HEK293 (cell line): Measurements from ENCODE around the gene FKBP5.

ENCODE experiments used
- CTCF ChIA-PET: fragments of 350-600 bp; formaldehyde crosslinking; extraction: SDS; loops from one replicate; lab custom pipeline; 2021; ENCODE audit warnings: antibody characterized with exemption; lab: Yijun Ruan, JAX
- POLR2A ChIA-PET: fragments of 300-600 bp; formaldehyde crosslinking; extraction: SDS; loops from one replicate; lab custom pipeline; 2020; ENCODE audit warnings: antibody characterized with exemption, inconsistent platforms; lab: Yijun Ruan, JAX
- H3K27ac ChIP-seq: fragments of 200-500 bp; sonication (Bioruptor generic); 2 replicates; pipeline ENCODE4 v1.5.1; 2014; ENCODE audit warnings: low read depth, low read length, control low read depth, inconsistent platforms; ENCODE audit errors: extremely low read depth
- H3K36me3 ChIP-seq, 2 experiments: fragments of 200-500 bp in 1 of 2; sonication (Bioruptor generic) in 1 of 2; 1 replicate in 1 of 2; 2 replicates in 1 of 2; pipeline ENCODE4 v1.5.1; 2014 to 2017; ENCODE audit warnings: inconsistent platforms in 2 of 2, low read length in 2 of 2; ENCODE audit not compliant: control insufficient read depth in 2 of 2, insufficient read depth in 1 of 2
- H3K4me1 ChIP-seq: fragments of 200-500 bp; sonication (Bioruptor generic); 2 replicates; pipeline ENCODE4 v1.5.1; 2014; ENCODE audit warnings: mild to moderate bottlenecking, low read length, inconsistent platforms; ENCODE audit not compliant: control insufficient read depth, insufficient read depth
- H3K4me3 ChIP-seq: 2 replicates; pipeline ENCODE4 v1.5.1; 2011; ENCODE audit warnings: low read depth, mild to moderate bottlenecking, control low read depth, low read length, moderate library complexity
- H3K9me3 ChIP-seq: fragments of 200-500 bp; sonication (Bioruptor generic); 2 replicates; pipeline ENCODE4 v1.5.1; 2014; ENCODE audit warnings: low read depth, low read length, inconsistent platforms; ENCODE audit not compliant: control insufficient read depth, insufficient read depth
- GFI1B ChIP-seq: fragments of 450-650 bp; formaldehyde crosslinking; IDR thresholded peaks from 2 replicates; pipeline ENCODE4 v1.5.1; 2016; ENCODE audit warnings: missing biosample characterization, missing genetic modification characterization
- GLI2 ChIP-seq: fragments of 450-650 bp; formaldehyde crosslinking; IDR thresholded peaks from 2 replicates; pipeline ENCODE4; 2017; ENCODE audit warnings: missing biosample characterization, missing genetic modification characterization, low read depth, borderline replicate concordance
- KLF8 ChIP-seq: fragments of 450-650 bp; formaldehyde crosslinking; IDR thresholded peaks from 2 replicates; pipeline ENCODE4 v1.5.1; 2016; ENCODE audit warnings: missing biosample characterization, missing genetic modification characterization
- PRDM4 ChIP-seq: fragments of 450-650 bp; formaldehyde crosslinking; IDR thresholded peaks from 2 replicates; pipeline ENCODE4 v1.5.1; 2017; ENCODE audit warnings: missing biosample characterization, missing genetic modification characterization
- ZBTB10 ChIP-seq: fragments of 450-650 bp; formaldehyde crosslinking; IDR thresholded peaks from 2 replicates; pipeline ENCODE4 v1.5.1; 2016; ENCODE audit warnings: missing biosample characterization, missing genetic modification characterization
- ZBTB44 ChIP-seq: fragments of 450-650 bp; IDR thresholded peaks from 2 replicates; pipeline ENCODE4 v1.5.1; 2018; ENCODE audit warnings: missing biosample characterization, mild to moderate bottlenecking, missing genetic modification characterization
- ZFHX2 ChIP-seq: fragments of 450-650 bp; formaldehyde crosslinking; conservative IDR thresholded peaks from 2 replicates; pipeline ENCODE4 v1.5.1; 2016; ENCODE audit warnings: missing biosample characterization, missing genetic modification characterization
- ZNF121 ChIP-seq: fragments of 450-650 bp; formaldehyde crosslinking; IDR thresholded peaks from 2 replicates; pipeline ENCODE4 v1.5.1; 2016; ENCODE audit warnings: missing biosample characterization, missing genetic modification characterization
- ZNF157 ChIP-seq: fragments of 450-650 bp; formaldehyde crosslinking; IDR thresholded peaks from 2 replicates; pipeline ENCODE4 v1.5.1; 2016; ENCODE audit warnings: missing biosample characterization, missing genetic modification characterization
- ZNF2 ChIP-seq: fragments of 450-650 bp; formaldehyde crosslinking; IDR thresholded peaks from 2 replicates; pipeline ENCODE4 v1.5.1; 2016; ENCODE audit warnings: missing biosample characterization, missing genetic modification characterization
- ZNF335 ChIP-seq: fragments of 450-650 bp; formaldehyde crosslinking; conservative IDR thresholded peaks from 2 replicates; pipeline ENCODE4 v1.5.1; 2016; ENCODE audit warnings: missing biosample characterization, missing genetic modification characterization
- ZNF350 ChIP-seq: fragments of 450-650 bp; formaldehyde crosslinking; IDR thresholded peaks from 2 replicates; pipeline ENCODE4 v1.5.0; 2017; ENCODE audit warnings: missing biosample characterization, mild to moderate bottlenecking, missing genetic modification characterization
- ZNF394 ChIP-seq: fragments of 450-650 bp; formaldehyde crosslinking; IDR thresholded peaks from 2 replicates; pipeline ENCODE4 v1.5.1; 2016; ENCODE audit warnings: missing biosample characterization, missing genetic modification characterization, mild to moderate bottlenecking, moderate library complexity, borderline replicate concordance
- ZNF530 ChIP-seq: fragments of 450-650 bp; formaldehyde crosslinking; IDR thresholded peaks from 2 replicates; pipeline ENCODE4 v1.5.1; 2016; ENCODE audit warnings: low read depth, missing biosample characterization, missing genetic modification characterization
- ZNF654 ChIP-seq: fragments of 450-650 bp; formaldehyde crosslinking; IDR thresholded peaks from 2 replicates; pipeline ENCODE4 v1.5.1; 2016; ENCODE audit warnings: low read depth, missing biosample characterization, missing genetic modification characterization
- ZNF707 ChIP-seq: fragments of 450-650 bp; formaldehyde crosslinking; IDR thresholded peaks from 2 replicates; pipeline ENCODE4 v1.5.1; 2016; ENCODE audit warnings: missing biosample characterization, missing genetic modification characterization
- ZSCAN16 ChIP-seq: fragments of 450-650 bp; formaldehyde crosslinking; IDR thresholded peaks from 2 replicates; pipeline ENCODE4 v1.5.1; 2016; ENCODE audit warnings: missing biosample characterization, missing genetic modification characterization
- ZSCAN4 ChIP-seq: fragments of 450-650 bp; formaldehyde crosslinking; IDR thresholded peaks from 2 replicates; pipeline ENCODE4 v1.5.1; 2017; ENCODE audit warnings: missing biosample characterization, missing genetic modification characterization

FKBP5 gene

GRCh38 chr6:35594503-35595186, 94.1 kb downstream of the FKBP5 start:
- H3K4me1 ChIP-seq: peaks cover 12% of the 10 kb centered on the region
- no peak for TF ChIP-seq ZNF530 (tag by site-specific recombination)
- no peak for TF ChIP-seq PRDM4 (tag by site-specific recombination)
- no peak for TF ChIP-seq GLI2 (tag by site-specific recombination)
- TF ChIP-seq ZNF654 (tag by site-specific recombination): no peak
- no peak for TF ChIP-seq ZSCAN16 (tag by site-specific recombination)
- no peak for TF ChIP-seq ZSCAN4 (tag by site-specific recombination)
- no peak for TF ChIP-seq ZNF335 (tag by site-specific recombination)
- TF ChIP-seq ZNF707 (tag by site-specific recombination): no peak
- no peak for TF ChIP-seq ZFHX2 (tag by site-specific recombination)
- TF ChIP-seq ZNF121 (tag by site-specific recombination): no peak
- no peak for TF ChIP-seq ZNF157 (tag by site-specific recombination)
- TF ChIP-seq GFI1B: no peak
- no peak for TF ChIP-seq ZBTB44 (tag by site-specific recombination)
- no peak for TF ChIP-seq ZNF350
- no peak for TF ChIP-seq ZNF2 (tag by site-specific recombination)
- no peak for TF ChIP-seq ZNF394
- no peak for TF ChIP-seq KLF8 (tag by site-specific recombination)
- no peak for TF ChIP-seq ZBTB10 (tag by site-specific recombination)
- POLR2A ChIA-PET: no interaction called here
- H3K9me3 ChIP-seq: no peaks in the 10 kb centered on the region
- no peak overlapping the region for H3K27ac ChIP-seq
- H3K4me3 ChIP-seq: no peak overlapping the region
- CTCF ChIA-PET: interaction anchor here (0.6 to 6.5 kb wide), 5 partner anchors 9 to 143 kb away, joined by 3 to 34 read pairs (median 4); partner anchors contain the start of gene ARMC12
- peaks cover 14 to 20% of the 10 kb centered on the region in 2 experiments for H3K36me3 ChIP-seq
